HepG2 (cell line): ENCODE measurements around the gene FANCD2. TPM values are rescaled to one million over a fixed set of nuclear protein-coding genes. Genes with fewer than 3 reads are reported as not detected.
A peak's percentile ranks its signal among the peaks of the same experiment; 100 is the strongest.

Source experiments
- MTA3 ChIP-seq: sonication (generic); formaldehyde crosslinking; IDR thresholded peaks from 2 replicates; pipeline ENCODE4 v1.4.0; 2020; ENCODE audit warnings: missing genetic modification reagents
- NFE2L2 ChIP-seq: fragments of 150-350 bp; IDR thresholded peaks from 2 replicates; pipeline ENCODE4 v1.6.1; 2014; ENCODE audit warnings: low read length
- NR0B2 ChIP-seq: sonication (generic); formaldehyde crosslinking; IDR thresholded peaks from 2 replicates; pipeline ENCODE4 v1.4.0; 2020; ENCODE audit warnings: mild to moderate bottlenecking, missing genetic modification reagents
- NR2F6 ChIP-seq, 2 experiments: IDR thresholded peaks; 2 replicates each; pipeline ENCODE4 v1.6.1; 2016; ENCODE audit warnings: antibody characterized with exemption in 1 of 2, mild to moderate bottlenecking in 1 of 2
- PAX8 ChIP-seq: sonication (generic); formaldehyde crosslinking; IDR thresholded peaks from 2 replicates; pipeline ENCODE4 v1.8.0; 2022; ENCODE audit warnings: mild to moderate bottlenecking, missing genetic modification reagents, borderline replicate concordance
- RFXAP ChIP-seq: sonication (generic); formaldehyde crosslinking; IDR thresholded peaks from 2 replicates; pipeline ENCODE4 v1.4.0; 2020; ENCODE audit warnings: missing genetic modification reagents, borderline replicate concordance
- RNF219 ChIP-seq: sonication (generic); formaldehyde crosslinking; IDR thresholded peaks from 2 replicates; pipeline ENCODE4 v1.5.0; 2020; ENCODE audit warnings: mild to moderate bottlenecking, missing genetic modification reagents
- TBX2 ChIP-seq: sonication (generic); formaldehyde crosslinking; IDR thresholded peaks from 2 replicates; pipeline ENCODE4 v1.5.0; 2020; ENCODE audit warnings: missing genetic modification reagents, mild to moderate bottlenecking, borderline replicate concordance
- TFDP1 ChIP-seq: IDR thresholded peaks from 2 replicates; pipeline ENCODE4 v1.6.1; 2016; ENCODE audit warnings: missing compliant biosample characterization, missing genetic modification reagents, borderline replicate concordance
- ZNF34 ChIP-seq: sonication (generic); formaldehyde crosslinking; IDR thresholded peaks from 2 replicates; pipeline ENCODE4 v1.4.0; 2020; ENCODE audit warnings: mild to moderate bottlenecking, missing genetic modification reagents, borderline replicate concordance
- ZSCAN12 ChIP-seq: sonication (generic); formaldehyde crosslinking; IDR thresholded peaks from 2 replicates; pipeline ENCODE4 v1.9.0; 2021; ENCODE audit warnings: mild to moderate bottlenecking, missing genetic modification reagents
- polyA plus RNA-seq, 8 experiments: library from polyadenylated mRNA; depleted of rRNA in 3 of 8; stranded (reverse) in 7 of 8; unstranded in 1 of 8; fragments of >200 nt; fragmentation: Illumina TruSeq in 4 of 8; extraction: Trizol in 4 of 8; gene quantifications; 2 replicates each; pipeline versions ENCODE4 v1.2.1 to v1.2.3, GENCODE V29; 2011 to 2016; ENCODE audit warnings: low read depth in 4 of 8, missing spikeins in 1 of 8, mixed read lengths in 1 of 8; ENCODE audit not compliant: insufficient read depth in 1 of 8
- total RNA-seq, 5 experiments: library from RNA; depleted of rRNA; stranded (reverse); fragments of >200 nt; fragmentation: Illumina TruSeq; extraction: Trizol; gene quantifications; 2 replicates each; pipeline ENCODE4 v1.2.3, GENCODE V29; 2016; ENCODE audit warnings: low read depth in 1 of 5
- TF ChIP-seq, protein P1 (sequence below), 2 experiments: fragments of 450-650 bp in 1 of 2; sonication (generic) in 1 of 2; formaldehyde crosslinking in 1 of 2; IDR thresholded peaks; 2 replicates each; pipeline versions ENCODE4 v1.6.1 to v1.8.0; 2016 to 2022; ENCODE audit warnings: antibody characterized with exemption in 1 of 2, mild to moderate bottlenecking in 1 of 2, missing genetic modification reagents in 1 of 2

FANCD2 gene
- total and polyA plus RNA-seq, 2 of the 13 experiments (the other 11 are each of a cell fraction or from before 2014, with no cell fraction given): 10.1 to 42.0 TPM

- TF ChIP-seq, protein P1, sequence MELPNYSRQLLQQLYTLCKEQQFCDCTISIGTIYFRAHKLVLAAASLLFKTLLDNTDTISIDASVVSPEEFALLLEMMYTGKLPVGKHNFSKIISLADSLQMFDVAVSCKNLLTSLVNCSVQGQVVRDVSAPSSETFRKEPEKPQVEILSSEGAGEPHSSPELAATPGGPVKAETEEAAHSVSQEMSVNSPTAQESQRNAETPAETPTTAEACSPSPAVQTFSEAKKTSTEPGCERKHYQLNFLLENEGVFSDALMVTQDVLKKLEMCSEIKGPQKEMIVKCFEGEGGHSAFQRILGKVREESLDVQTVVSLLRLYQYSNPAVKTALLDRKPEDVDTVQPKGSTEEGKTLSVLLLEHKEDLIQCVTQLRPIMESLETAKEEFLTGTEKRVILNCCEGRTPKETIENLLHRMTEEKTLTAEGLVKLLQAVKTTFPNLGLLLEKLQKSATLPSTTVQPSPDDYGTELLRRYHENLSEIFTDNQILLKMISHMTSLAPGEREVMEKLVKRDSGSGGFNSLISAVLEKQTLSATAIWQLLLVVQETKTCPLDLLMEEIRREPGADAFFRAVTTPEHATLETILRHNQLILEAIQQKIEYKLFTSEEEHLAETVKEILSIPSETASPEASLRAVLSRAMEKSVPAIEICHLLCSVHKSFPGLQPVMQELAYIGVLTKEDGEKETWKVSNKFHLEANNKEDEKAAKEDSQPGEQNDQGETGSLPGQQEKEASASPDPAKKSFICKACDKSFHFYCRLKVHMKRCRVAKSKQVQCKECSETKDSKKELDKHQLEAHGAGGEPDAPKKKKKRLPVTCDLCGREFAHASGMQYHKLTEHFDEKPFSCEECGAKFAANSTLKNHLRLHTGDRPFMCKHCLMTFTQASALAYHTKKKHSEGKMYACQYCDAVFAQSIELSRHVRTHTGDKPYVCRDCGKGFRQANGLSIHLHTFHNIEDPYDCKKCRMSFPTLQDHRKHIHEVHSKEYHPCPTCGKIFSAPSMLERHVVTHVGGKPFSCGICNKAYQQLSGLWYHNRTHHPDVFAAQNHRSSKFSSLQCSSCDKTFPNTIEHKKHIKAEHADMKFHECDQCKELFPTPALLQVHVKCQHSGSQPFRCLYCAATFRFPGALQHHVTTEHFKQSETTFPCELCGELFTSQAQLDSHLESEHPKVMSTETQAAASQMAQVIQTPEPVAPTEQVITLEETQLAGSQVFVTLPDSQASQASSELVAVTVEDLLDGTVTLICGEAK (IDR thresholded peaks at IDR 0.05): no peak
- TF ChIP-seq, protein P1 (CRISPR knock-in tag; IDR thresholded peaks at IDR 0.05): no peak
- TF ChIP-seq NR0B2 (CRISPR knock-in tag): no peak
- TF ChIP-seq ZSCAN12: no peak
- TF ChIP-seq TFDP1: no peak
- TF ChIP-seq RFXAP (CRISPR knock-in tag): no peak
- no peak for TF ChIP-seq MTA3 (CRISPR knock-in tag)
- TF ChIP-seq NR2F6 (IDR thresholded peaks at IDR 0.05): no peak
- TF ChIP-seq NR2F6 (CRISPR knock-in tag; IDR thresholded peaks at IDR 0.05): 0 out of 2 replicates have a peak, but pooled peaks have one; percentile 24
- peak; percentile 92 for TF ChIP-seq NFE2L2
- TF ChIP-seq PAX8 (CRISPR knock-in tag): no peak
- no peak for TF ChIP-seq ZNF34 (CRISPR knock-in tag)
- no peak for TF ChIP-seq RNF219
- TF ChIP-seq TBX2 (CRISPR knock-in tag): peak; percentile 26; the same call in 1 of the 2 replicates
These were observed 49.2 kb upstream of the FANCD2 start (continued) for GRCh38 chr3:9976721-9977709.
